Femur (tissue), 1 donor: ENCODE data around the gene CYP2A13.
A peak's percentile ranks its signal among the peaks of the same experiment; 100 is the strongest.
"Not testable (repeated sequence)": the region's sequence is repeated elsewhere in the genome, so short reads cannot be mapped to it uniquely, and the experiment has no call there.

ENCODE experiments used
- DNase-seq: peaks from one replicate; pipeline ENCODE4 v3.0.0-alpha.2; 2017

CYP2A13 gene

DNA sequence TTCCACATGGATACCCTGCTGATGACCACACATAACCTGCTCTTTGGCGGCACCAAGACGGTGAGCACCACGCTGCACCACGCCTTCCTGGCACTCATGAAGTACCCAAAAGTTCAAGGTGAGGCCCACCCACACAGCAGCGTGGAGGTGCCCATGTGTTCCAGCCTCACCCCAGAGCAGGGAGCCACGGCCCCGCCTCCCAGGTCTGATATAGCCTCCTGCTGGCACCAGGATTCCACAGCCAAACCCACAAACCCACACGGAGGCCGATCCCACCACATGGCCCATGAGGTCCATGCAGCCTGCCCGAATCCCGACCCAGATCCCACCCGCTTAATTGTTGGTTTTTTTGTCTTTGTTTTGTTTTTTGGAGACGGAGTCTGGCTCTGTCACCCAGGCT, 34.6 kb downstream of the CYP2A13 start:
- not testable (repeated sequence) for DNase-seq

DNA sequence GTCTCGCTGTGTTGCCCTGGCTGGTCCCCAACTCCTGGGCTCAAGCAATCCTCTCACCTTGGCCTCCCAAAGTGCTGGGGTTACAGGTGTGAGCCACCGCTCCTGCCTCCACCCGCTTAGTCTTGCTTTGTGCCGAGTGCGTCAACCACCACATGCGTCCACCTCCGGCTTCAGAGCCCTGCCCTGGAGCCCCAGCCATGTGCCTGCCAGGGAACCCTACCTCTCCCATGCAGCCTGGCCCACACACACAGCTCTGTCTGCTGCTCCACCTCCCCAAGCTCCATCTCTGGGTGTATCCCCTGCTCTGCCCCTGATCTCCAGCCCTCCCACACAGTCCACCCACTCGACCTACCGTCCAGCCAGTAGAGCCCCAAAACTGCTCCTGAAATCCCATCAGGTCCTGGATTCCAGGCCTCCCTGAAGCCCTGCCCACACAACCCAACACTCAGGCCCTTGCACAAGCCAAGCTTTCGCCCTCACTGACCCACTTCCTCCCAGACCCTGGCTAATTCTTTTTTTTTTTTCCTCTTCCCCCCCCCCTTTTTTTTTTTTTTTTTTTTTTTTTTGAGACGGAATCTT, 35.6 kb downstream of the CYP2A13 start:
- DNase-seq: no peak

- not testable (repeated sequence) for DNase-seq
Observed at GRCh38 chr19:41126765-41127203, 38.5 kb downstream of the CYP2A13 start.

- DNase-seq: not testable (repeated sequence)
Observed at GRCh38 chr19:41127362-41127761, 39.1 kb downstream of the CYP2A13 start.

DNA sequence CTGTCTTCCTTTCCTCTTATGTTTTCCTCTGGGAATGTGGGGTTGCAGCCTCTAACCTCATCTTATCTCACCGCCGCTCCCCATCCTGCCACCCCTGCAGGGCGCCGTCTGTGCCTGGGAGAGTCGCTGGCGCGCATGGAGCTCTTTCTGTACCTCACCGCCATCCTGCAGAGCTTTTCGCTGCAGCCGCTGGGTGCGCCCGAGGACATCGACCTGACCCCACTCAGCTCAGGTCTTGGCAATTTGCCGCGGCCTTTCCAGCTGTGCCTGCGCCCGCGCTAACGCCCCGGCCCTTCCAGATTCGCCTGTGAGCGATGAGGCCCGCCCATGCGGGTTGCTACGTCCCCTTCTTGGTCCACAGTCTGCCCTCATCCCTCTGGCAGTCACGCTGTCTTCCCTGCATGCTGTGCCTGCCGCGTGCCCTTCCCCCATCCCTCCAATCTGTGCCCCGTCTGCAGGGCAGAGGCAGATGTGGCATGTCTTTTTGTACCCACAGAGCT, 39.6 kb downstream of the CYP2A13 start:
- peak; percentile 85 for DNase-seq

DNA sequence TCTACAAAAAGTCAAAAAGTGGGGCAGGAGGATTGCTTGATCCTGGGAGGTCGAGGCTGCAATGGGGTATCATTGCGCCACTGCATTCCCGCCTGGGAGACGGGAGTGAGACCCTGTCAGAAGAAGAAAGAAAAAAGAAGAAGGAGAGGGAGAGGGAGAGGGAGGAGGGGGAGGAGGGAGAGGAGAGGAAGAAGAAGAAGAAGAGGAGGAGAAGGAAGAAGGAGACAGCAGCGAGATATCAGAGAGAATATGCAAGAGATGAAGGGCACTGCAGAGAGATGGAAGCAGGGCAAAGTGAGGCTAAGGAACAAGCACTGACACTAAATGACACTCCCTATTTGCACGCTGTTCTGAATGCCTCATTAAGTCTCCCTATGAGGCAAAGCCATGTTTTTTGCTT, 40.4 kb downstream of the CYP2A13 start:
- DNase-seq: no peak

- DNase-seq: no peak
Observed at GRCh38 chr19:41131186-41131585, 42.9 kb downstream of the CYP2A13 start.

GRCh38 chr19:41133260-41133659, 45.0 kb downstream of the CYP2A13 start:
- no peak for DNase-seq

DNA sequence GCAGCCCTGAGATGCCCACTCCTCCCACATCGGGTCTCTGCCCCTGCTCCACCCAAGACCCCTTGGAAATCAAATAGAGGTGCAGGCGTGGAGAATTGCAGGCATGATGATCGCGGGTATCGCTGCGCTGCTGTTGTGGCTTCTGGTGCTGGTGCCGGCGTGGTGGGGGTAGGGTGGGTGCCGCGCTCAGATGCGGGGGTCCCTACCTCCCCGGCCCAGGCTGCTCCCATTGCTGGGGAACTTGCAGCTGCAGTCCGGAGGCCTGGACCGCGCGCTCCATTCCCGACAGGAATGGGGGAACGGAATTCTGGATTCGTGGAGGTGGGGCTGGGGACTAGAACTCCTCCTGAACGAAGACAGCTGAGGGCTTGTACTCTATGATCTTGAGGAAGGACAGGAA, 46.4 kb downstream of the CYP2A13 start:
- no peak for DNase-seq

DNA sequence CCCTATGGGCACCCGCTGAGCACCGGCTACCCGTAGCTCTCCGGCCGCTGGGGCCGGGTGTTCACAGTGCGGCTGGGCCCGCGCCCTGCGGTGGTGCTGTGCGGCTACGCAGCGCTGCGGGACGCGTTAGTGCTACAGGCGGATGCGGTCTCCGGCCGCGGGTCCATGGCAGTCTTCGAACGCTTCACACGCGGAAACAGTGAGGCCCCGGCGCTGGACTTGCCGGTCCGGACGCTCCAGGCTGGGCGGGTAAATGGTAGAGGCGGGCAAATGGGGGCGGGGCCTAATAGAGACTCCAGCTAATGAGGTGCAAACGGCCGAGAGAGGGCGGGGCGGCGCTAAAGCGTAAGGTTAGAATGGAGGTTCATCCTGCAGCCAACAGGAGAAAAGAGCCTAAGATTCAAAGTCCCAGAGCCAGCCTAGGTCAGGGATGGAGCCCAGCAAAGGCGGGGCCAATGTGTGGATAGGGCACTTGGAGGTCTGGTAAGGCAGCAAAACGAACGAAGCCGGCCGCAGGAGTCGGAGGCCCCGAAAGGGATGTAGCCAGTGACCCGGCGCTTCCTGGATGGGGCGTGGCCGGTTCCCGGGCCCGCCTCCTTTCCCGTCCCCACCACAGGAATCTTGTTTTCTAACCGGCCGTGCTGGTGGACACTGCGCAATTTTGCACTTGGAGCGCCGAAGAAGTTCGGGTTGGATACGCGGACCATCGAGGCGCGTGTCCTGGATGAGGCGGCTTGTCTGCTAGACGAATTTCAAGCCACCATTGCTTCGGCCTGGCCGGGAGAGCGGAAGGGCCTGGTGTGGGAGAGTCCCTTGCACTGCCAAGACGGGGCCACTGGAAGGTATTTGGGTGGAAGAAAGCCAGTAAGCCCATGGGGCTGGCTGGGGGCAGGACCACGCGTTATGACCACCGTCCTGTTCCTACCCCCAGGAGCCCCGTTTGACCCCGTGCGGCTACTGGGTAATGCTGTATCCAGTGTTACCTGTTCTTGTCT, 47.4 kb downstream of the CYP2A13 start:
- peak; percentile 78 for DNase-seq

DNA sequence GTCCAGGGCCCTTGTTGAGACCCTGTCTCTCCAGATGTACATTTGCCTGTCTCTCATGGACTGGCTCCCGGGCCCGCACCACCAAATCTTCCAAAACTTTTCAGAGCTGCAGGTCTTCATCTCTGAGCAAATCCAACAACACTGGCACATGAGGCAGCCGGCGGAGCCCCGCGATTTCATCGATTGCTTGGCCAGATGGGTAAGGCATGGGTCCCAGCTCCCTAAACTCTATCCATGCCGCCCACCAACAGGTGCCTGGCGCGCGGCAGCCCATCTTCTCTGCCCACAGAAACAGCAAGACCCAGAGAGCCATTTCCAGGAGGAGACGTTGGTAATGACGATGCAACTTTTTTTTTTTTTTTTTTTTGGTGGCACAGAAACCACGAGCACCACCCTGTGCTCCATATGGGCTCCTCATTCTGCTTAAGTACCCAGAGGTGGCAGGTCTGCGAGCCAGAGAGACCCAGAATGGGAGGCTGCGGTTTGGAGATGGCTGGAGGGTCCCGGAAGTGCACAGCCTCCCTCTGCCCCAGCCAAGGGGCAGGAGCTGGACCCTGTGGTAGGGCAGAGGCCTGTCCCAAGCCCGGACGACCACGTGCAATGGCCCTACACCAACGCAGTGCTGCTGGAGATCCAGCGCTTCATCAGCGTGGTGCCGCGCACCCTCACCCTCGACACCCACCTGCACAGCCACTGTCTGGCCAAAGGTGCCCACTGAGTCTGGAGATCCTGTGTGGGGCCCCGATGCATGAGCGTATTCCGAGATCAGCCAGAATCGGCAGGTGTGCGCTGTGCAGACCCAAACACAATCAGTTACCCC, 48.6 kb downstream of the CYP2A13 start:
- no peak for DNase-seq

- DNase-seq: peak; percentile 65
Observed at GRCh38 chr19:41144403-41144802, 56.2 kb downstream of the CYP2A13 start.
